Myocyte (in vitro differentiated cells): ENCODE results near the gene RDH16. TPM values are rescaled to one million over a fixed set of nuclear protein-coding genes. Genes with fewer than 3 reads are reported as not detected.
"Not testable (repeated sequence)": the region's sequence is repeated elsewhere in the genome, so short reads cannot be mapped to it uniquely, and the experiment has no call there.

Experiments
- DNase-seq: peaks from one replicate; pipeline ENCODE4 v3.0.0-alpha.2; 2012; ENCODE audit warnings: low read depth
- total RNA-seq: library from RNA; depleted of rRNA; stranded (reverse); fragments of >200 nt; gene quantifications from 2 replicates; pipeline ENCODE4 v1.2.3, GENCODE V29; 2014

The RDH16 gene
- total RNA-seq, 1 donor from 2014 or later = 0.13 TPM

DNA sequence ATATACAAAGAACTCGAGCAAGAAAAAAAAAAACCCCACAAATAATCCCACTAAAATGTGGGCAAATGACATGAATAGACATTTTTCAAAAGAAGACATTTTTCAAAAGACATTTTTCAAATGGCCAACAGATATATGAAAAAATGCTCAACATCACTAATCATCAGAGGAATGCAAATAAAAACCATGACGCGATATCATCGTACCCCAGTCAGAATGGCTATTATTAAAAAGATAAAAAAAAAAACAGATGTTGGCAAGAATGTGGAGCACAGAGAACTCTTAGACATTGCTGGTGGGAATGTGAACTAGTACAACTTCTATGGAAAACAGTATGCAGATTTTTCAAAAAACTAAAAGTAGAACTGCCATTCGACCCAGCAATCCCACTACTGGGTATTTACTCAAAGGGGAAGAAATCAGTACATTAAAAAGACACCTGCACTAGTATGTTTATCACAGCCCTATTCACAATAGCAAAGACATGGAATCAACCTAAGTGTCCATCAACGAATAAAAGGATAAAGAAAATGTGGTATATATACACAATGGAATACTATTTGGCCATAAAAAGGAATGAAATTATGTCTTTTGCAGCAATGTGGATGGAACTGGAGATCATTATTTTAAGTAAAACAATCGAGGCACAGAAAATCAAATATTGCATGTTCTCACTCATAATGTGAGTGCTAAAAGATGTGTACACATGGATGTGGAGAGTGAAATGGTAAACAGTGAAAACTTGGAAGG lies 32.6 kb upstream of the RDH16 start:
- DNase-seq = no peak

DNA sequence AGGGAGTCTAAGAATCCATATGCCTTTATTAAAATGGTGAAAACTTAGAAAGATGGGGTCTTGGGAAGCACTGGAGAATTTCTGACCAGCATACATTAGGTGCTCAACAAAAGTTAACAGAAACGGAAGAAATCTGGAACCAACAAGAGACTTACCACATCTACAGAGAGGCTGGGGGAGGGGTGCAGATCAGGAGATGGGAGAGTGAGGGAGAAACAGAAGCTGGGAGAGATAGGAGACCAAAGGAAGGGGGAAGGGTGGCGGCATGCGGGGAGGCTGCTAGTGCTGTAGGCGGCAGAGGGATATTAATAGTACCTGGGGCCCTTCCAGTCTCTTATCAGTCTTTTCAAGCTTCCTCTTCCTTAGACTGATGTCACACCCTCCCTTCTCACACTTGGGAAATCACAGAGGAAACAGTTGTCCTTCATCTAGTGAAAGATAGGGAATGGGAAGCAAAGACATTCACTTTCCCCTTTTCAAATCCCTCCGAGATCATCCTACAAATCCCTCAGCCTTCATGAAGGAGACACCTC lies 30.9 kb upstream of the RDH16 start:
- DNase-seq = no peak

DNA sequence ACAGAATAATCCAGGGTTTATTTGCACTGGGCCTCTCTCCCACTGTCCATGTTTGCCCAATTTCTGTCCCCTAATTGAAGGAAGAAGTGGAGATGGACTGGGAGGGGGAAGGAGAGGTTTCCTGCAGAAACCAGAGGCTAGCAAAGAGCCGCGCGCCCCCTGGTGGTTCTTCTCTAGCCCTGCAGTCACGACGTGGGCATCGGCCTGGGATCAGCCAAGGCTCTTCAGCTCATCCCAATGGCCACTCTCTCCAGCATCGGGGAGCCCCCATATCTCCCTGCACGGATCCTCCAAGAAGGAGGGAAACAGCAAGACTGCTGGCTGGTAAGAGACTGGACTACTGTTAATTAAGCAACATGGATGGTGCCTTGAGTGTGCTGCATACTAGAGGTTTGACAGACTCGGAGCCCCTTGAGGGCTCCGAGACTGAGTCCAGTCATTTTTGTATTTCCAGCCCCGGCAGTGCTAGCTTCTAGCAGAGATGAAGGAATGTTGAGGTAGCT lies 30.2 kb upstream of the RDH16 start:
- peak; percentile 81 for DNase-seq

DNA sequence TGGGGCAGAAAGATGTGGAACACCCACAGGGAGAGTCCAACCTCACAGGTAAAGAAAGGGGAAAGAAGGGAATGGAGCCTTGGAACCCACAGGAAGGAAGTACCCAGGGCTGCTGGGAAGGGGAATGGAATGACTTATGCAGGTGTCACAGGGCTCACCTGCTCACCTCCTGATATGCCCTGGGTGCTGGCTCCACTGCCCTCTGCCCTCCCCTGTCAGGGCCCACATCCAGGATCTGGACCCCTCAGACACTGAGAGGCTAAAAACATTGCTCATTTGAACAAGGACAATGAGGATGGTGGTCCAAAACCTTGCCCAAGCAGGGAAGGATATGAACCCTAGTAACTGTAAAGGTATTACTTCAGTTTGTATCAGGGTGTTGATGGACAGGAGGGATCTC lies 29.6 kb upstream of the RDH16 start:
- no peak for DNase-seq

DNA sequence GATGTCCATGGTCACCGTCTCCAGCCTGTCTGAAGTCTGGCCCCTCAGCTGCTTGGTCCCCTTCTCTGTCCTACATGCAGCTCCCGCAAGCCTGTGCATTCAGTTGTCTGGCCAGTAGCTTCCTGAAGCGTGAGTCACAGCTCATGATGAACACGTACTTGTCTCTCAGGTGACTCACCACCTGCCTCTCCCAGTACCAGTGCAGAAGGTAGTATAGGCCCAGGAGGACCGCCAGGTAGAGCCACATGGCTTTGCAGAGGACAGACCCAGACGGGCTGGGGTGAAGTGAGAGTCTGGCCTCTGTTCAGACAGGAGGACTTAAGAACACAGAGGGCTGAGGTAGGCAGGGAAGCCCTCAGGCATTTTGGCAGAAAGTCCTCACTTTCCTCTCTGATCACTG lies 28.3 kb upstream of the RDH16 start:
- not testable (repeated sequence) for DNase-seq

DNA sequence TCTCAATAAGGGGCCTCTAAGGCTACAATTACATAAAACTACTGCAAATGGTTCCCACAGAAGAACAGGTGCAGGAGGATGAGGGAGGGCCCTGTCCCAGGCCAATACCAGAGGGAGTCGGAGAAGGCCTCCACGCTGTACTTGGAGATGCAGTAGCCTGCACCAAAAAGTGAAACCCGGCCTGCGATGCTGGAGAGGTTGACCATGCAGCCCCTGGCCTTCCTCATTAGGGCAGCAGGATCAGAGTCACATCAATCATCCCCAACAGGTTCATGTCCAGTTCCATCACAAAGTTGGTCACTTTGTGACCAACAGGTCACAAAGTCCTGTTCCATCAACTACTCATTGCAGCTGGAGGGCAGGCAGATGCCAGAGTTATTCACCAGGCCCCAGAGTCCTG lies 26.0 kb upstream of the RDH16 start:
- DNase-seq = peak; percentile 32

DNA sequence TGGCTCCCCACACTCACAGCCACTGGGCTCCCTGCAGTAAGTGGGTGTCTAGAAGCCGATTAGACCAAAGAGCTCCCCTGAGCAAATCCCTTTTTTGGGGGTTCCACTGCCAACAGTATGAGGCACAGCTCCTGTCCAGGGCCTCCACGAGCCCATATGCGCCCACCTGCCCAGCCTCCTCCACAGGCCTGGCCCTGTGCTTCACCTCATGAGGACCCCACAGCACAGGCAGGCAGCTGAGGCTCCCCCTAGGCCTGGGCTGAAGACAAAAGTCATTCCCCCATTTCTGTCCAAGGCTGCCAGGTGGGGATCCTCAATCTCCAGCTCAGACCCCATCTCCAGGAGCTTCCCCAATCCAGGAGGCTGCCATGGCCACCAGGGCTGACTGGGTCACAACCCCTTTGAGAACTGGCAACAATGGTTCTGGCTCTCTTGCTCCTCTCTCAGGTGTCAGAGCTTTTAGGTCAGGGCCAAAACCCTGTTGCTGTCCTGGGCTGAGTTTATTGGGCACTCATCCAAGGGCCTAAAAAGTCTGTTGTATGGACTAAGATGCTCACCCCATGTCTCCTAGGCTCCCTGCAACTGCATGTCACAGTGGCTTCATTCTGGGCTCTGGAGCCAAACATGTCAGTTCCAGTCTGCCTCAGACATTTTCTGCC lies 25.3 kb upstream of the RDH16 start:
- DNase-seq = not testable (repeated sequence)

DNA sequence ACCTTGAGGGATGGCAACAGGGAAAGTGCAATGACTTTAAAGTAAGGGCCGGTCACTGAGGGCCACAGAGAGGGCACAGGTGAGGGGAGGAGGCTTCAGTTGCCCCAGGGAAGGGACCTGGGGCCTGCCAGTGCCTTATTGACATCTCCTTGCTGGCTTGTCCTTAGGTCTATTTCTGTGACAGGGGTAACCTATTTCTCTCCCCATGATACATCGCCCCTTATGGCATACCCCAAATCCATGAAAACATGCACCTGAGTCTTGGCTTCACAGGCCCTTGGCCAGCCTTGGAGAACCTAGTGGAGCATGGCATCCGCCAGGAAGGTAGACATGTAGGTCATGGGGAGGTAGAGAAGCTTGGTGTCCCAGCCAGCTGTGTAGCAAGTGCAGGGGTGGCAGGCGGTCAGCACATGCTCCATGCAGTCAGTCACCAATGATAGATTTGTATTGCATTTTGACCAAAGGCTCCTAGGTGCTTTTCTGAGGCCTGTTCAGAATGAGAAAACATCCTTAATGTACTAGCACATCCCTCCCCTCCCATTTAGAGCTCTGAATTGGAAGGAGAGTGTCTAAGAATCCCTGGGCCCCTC lies 23.6 kb upstream of the RDH16 start:
- DNase-seq = no peak

DNA sequence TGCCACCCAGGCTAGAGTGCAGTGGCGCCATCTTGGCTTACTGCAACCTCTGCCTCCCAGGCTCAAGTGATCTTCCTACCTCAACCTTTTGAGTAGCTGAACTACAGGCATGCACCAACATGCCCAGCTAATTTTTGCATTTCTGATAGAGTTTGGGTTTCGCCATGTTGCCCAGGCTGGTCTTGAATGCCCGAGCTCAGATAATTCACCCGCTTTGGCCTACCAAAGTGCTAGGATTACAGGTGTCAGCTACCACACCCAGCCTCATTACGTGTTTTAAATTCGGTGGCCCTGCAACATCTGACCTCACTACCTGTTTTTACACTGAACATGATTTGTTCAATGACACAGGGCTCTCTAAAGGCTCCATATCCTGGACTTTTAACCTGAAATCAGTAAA lies 22.9 kb upstream of the RDH16 start:
- DNase-seq = no peak

DNA sequence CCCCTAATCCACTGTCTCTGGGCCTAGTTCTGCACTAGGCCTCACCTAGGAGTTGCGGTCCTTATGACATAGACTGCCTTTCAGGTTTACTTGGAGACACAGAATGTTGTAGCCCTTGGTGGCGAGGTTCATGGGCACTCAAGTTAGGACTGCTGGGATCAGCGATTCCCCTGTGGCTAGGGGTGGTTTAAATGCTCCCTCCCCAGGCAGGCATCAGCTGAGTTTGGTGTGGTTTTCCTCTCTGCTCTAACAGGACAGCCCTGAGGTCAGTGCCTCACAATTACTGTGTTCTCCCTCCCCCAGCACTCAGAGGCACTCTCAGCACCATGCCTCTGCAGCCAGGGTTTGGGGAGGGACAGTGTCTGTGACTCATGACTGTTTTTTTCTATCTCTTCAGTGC lies 22.2 kb upstream of the RDH16 start:
- peak; percentile 45 for DNase-seq

DNA sequence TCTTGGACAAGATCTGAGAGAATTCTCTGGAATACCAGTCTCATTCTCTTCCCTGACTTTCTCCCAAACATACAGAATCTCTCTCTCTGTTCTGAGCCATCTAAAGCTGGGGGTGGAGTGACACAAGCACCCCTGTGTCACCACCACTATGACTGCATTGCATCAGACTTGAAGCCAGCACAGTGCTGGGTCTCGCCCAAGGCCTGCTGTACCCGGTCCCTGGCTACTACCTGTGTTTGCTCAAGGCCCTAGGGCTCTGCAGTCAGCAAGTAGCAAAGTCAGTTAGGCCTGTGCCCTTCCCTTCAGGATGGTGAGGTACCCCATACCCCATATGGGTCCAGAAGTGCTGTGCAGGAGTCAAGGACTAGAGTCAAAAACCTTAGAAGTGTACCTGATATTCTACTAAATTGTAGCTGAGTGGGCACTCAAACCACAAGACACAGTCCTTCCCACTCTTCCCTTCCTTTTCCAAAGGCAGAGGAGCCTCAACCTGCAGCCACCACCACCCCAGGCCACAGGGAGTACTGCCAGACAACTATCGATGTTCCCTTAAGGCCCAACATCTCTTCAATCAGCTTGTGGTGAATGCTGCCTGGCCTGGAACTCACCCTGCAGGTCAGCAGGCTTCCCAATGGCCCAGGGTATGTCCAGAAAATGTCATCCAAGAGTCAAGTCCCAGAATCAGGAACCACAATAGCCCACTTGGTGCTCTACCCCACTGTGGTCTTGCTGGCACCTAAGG lies 21.2 kb upstream of the RDH16 start:
- no peak for DNase-seq

DNA sequence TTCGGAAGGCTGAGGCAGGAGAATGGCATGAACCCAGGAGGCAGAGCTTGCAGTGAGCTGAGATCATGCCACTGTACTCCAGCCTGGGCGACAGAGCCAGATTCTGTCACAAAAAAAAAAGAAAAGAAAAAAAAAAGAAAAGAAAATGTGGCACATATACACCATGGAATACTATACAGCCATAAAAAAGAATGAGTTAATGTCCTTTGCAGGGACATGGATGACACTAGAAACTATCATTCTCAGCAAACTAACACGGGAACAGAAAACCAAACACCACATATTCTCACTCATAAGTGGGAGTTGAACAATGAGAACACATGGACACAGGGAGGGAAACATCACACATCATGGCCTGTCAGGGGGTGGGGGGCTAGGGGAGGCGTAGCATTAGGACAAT lies 20.0 kb upstream of the RDH16 start:
- not testable (repeated sequence) for DNase-seq

DNA sequence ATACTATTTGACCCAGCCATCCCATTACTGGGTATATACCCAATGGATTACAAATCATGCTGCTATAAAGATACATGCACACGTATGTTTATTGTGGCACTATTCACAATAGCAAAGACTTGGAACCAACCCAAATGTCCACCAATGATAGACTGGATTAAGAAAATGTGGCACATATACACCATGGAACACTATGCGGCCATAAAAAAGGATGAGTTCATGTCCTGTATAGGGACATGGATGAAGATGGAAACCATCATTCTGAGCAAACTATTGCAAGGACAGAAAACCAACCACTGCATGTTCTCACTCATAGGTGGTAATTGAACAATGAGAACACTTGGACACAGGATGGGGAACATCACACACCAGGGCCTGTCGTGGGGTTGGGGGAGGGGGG lies 16.8 kb upstream of the RDH16 start:
- not testable (repeated sequence) for DNase-seq

DNA sequence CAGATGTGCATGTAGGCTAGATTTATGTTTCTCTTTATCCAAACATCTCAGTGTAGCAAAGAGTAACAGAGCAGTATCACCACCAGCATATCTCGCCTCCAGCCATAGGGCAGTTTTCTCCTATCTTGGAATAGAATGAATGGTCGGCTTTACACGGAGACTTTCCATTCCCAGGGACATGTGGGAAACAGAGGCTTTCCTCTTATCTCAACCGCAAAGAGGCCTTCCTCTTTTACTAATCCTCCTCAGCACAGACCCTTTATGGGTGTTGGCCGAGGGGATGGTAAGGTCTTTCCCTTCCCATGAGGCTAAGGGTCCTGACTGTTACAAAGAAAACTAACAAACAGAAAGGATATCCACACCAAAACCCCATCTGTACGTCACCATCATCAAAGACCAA lies 11.5 kb upstream of the RDH16 start:
- not testable (repeated sequence) for DNase-seq

DNA sequence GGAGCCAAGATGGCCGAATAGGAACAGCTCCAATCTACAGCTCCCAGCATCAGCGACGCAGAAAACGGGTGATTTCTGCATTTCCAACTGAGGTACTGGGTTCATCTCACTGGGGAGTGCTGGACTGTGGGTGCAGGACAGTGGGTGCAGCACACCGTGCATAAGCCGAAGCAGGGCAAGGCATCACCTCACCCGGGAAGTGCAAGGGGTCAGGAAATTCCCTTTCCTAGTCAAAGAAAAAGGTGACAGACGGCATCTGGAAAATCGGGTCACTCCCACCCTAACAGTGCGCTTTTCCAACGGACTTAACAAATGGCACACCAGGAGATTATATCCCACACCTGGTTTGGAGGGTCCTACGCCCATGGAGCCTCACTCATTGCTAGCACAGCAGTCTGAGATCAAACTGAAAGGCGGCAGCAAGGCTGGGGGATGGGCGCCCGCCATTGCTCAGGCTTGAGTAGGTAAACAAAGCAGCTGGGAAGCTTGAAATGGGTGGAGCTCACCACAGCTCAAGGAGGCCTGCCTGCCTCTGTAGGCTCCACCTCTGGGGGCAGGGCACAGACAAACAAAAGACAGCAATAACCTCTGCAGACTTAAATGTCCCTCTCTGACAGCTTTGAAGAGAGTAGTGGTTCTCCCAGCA lies 8.7 kb upstream of the RDH16 start:
- DNase-seq = not testable (repeated sequence)

DNA sequence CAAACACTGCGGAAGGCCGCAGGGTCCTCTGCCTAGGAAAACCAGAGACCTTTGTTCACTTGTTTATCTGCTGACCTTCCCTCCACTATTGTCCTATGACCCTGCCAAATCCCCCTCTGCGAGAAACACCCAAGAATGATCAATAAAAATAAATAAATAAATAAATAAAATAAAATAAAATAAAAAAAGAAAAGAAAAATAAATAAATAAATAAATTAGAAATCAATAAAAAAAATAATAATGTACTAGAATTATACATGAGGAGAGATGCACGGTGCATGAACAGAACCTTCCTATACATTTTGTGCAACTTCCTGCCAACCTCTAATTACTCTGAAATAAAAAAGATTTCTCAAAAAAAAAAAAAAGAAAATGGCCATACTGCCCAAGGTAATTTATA lies 7.7 kb upstream of the RDH16 start:
- DNase-seq = not testable (repeated sequence)

DNA sequence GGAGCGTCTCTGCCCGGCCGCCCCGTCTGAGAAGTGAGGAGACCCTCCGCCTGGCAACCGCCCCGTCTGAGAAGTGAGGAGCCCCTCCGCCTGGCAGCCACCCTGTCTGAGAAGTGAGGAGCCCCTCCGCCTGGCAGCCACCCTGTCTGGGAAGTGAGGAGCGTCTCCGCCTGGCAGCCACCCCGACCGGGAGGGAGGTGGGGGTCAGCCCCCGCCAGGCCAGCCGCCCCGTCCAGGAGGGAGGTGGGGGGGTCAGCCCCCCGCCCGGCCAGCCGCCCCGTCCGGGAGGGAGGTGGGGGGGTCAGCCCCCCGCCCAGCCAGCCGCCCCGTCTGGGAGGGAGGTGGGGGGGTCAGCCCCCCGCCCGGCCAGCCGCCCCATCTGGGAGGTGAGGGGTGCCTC lies 6.1 kb upstream of the RDH16 start:
- not testable (repeated sequence) for DNase-seq

DNA sequence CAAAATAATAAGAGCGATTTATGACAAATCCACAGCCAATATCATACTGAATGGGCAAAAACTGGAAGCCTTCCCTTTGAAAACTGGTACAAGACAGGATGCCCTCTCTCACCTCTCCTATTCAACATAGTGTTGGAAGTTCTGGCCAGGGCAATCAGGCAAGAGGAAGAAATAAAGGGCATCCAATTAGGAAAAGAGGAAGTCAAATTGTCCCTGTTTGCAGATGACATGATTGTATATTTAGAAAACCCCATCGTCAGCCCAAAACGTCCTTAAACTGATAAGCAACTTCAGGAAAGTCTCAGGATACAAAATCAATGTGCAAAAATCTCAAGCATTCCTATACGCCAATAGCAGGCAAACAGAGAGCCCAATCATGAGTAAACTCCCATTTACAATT lies 4.8 kb upstream of the RDH16 start:
- not testable (repeated sequence) for DNase-seq

DNA sequence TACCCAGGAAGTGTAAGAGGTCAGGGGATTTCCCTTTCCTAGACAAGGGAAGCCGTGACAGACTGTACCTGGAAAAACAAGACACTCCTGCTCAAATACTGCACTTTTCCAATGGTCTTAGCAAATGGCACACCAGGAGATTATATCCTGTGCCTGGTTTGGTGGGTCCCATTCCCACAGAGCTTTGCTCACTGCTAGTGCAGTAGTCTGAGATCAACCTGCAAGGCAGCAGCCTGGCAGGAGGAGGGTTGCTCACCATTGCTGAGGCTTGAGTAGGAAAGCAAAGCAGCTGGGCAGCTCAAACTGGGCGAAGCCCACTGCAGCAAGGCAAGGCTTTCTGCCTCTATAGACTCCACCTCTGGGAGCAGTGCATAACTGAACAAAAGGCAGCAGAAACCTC lies 1.0 kb upstream of the RDH16 start:
- DNase-seq = no peak

DNA sequence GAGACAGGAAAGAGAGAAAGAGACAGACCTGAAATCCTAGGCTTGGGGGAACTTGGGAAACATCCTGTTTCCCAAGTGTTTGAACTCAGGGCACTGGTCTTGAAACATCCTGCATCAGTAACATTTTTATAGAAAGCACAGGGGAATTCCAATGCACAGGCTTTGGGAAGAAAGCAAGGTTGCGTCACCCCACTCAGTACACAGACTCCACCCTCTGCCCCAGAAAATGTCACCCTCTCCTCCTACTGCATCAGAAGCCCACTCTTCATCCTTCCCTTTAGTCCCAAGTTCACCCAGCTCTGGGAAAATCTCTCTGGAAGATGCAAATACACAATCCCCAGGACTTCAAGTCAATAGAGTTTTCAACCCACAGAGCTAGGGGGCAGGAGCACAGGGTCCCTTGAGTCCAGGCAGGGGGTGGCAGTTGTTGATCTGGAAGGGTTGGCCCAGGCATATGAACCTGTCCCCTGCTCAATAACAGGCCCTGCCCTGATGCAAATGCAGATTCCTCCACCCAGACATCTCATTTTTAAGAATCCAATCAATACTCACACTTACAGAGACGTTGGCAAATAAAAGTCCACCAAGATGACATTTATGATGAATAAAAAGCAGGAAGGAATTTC lies 1.7 kb downstream of the RDH16 start:
- no peak for DNase-seq
